HEK293 (cell line): ENCODE data around the gene MAGEC3.

Experiments
- CTCF ChIA-PET: fragments of 350-600 bp; formaldehyde crosslinking; extraction: SDS; loops from one replicate; lab custom pipeline; 2021; ENCODE audit warnings: antibody characterized with exemption; lab: Yijun Ruan, JAX
- POLR2A ChIA-PET: fragments of 300-600 bp; formaldehyde crosslinking; extraction: SDS; loops from one replicate; lab custom pipeline; 2020; ENCODE audit warnings: antibody characterized with exemption, inconsistent platforms; lab: Yijun Ruan, JAX
- H3K27ac ChIP-seq: fragments of 200-500 bp; sonication (Bioruptor generic); 2 replicates; pipeline ENCODE4 v1.5.1; 2014; ENCODE audit warnings: low read depth, low read length, control low read depth, inconsistent platforms; ENCODE audit errors: extremely low read depth
- H3K36me3 ChIP-seq, 2 experiments: fragments of 200-500 bp in 1 of 2; sonication (Bioruptor generic) in 1 of 2; 1 replicate in 1 of 2; 2 replicates in 1 of 2; pipeline ENCODE4 v1.5.1; 2014 to 2017; ENCODE audit warnings: inconsistent platforms in 2 of 2, low read length in 2 of 2; ENCODE audit not compliant: control insufficient read depth in 2 of 2, insufficient read depth in 1 of 2
- H3K4me1 ChIP-seq: fragments of 200-500 bp; sonication (Bioruptor generic); 2 replicates; pipeline ENCODE4 v1.5.1; 2014; ENCODE audit warnings: mild to moderate bottlenecking, low read length, inconsistent platforms; ENCODE audit not compliant: control insufficient read depth, insufficient read depth
- H3K4me3 ChIP-seq: 2 replicates; pipeline ENCODE4 v1.5.1; 2011; ENCODE audit warnings: low read depth, mild to moderate bottlenecking, control low read depth, low read length, moderate library complexity
- H3K9me3 ChIP-seq: fragments of 200-500 bp; sonication (Bioruptor generic); 2 replicates; pipeline ENCODE4 v1.5.1; 2014; ENCODE audit warnings: low read depth, low read length, inconsistent platforms; ENCODE audit not compliant: control insufficient read depth, insufficient read depth
- ATF2 ChIP-seq: fragments of 450-650 bp; formaldehyde crosslinking; IDR thresholded peaks from 2 replicates; pipeline ENCODE4 v1.5.1; 2016; ENCODE audit warnings: missing biosample characterization, missing genetic modification characterization, low read depth
- ZBTB10 ChIP-seq: fragments of 450-650 bp; formaldehyde crosslinking; IDR thresholded peaks from 2 replicates; pipeline ENCODE4 v1.5.1; 2016; ENCODE audit warnings: missing biosample characterization, missing genetic modification characterization
- ZNF138 ChIP-seq: fragments of 450-650 bp; formaldehyde crosslinking; IDR thresholded peaks from 2 replicates; pipeline ENCODE4 v1.5.1; 2016; ENCODE audit warnings: missing biosample characterization, missing genetic modification characterization, borderline replicate concordance
- ZNF155 ChIP-seq: fragments of 450-650 bp; formaldehyde crosslinking; IDR thresholded peaks from 2 replicates; pipeline ENCODE4 v1.5.1; 2016; ENCODE audit warnings: missing biosample characterization, missing genetic modification characterization
- ZNF26 ChIP-seq: fragments of 450-650 bp; formaldehyde crosslinking; IDR thresholded peaks from 2 replicates; pipeline ENCODE4 v1.5.1; 2016; ENCODE audit warnings: missing biosample characterization, missing genetic modification characterization
- ZNF280C ChIP-seq: fragments of 450-650 bp; formaldehyde crosslinking; IDR thresholded peaks from 2 replicates; pipeline ENCODE4 v1.5.1; 2016; ENCODE audit warnings: missing biosample characterization, missing genetic modification characterization
- ZNF404 ChIP-seq: fragments of 450-650 bp; formaldehyde crosslinking; IDR thresholded peaks from 2 replicates; pipeline ENCODE4 v1.5.1; 2017; ENCODE audit warnings: missing biosample characterization, missing genetic modification characterization
- ZNF560 ChIP-seq: fragments of 450-650 bp; formaldehyde crosslinking; IDR thresholded peaks from 2 replicates; pipeline ENCODE4 v1.5.1; 2017; ENCODE audit warnings: missing biosample characterization, missing genetic modification characterization, borderline replicate concordance
- ZNF600 ChIP-seq: fragments of 450-650 bp; formaldehyde crosslinking; IDR thresholded peaks from 2 replicates; pipeline ENCODE4 v1.5.1; 2016; ENCODE audit warnings: missing biosample characterization, missing genetic modification characterization
- ZNF624 ChIP-seq: fragments of 450-650 bp; formaldehyde crosslinking; IDR thresholded peaks from 2 replicates; pipeline ENCODE4 v1.5.1; 2017; ENCODE audit warnings: missing biosample characterization, missing genetic modification characterization
- ZNF768 ChIP-seq: fragments of 450-650 bp; formaldehyde crosslinking; IDR thresholded peaks from 2 replicates; pipeline ENCODE4 v1.5.1; 2018; ENCODE audit warnings: missing biosample characterization, mild to moderate bottlenecking, missing genetic modification characterization
- ZSCAN18 ChIP-seq: fragments of 450-650 bp; formaldehyde crosslinking; IDR thresholded peaks from 2 replicates; pipeline ENCODE4 v1.5.1; 2016; ENCODE audit warnings: missing biosample characterization, missing genetic modification characterization

The MAGEC3 gene

GRCh38 chrX:141832247-141832646, 5.9 kb upstream of the MAGEC3 start:
- no peaks in the 10 kb centered on the region for H3K4me1 ChIP-seq
- H3K4me3 ChIP-seq = no peak overlapping the region
- TF ChIP-seq ATF2 (tag by site-specific recombination) (peak; percentile 63; the same call in 1 of the 2 replicates), ZNF624 (no peak)
- no peaks in the 10 kb centered on the region for H3K36me3 ChIP-seq
- no peaks in the 10 kb centered on the region for H3K9me3 ChIP-seq
- ChIA-PET CTCF (no interaction called here), POLR2A (no interaction called here)
- no peak overlapping the region for H3K27ac ChIP-seq

GRCh38 chrX:141839856-141840255, 1.7 kb downstream of the MAGEC3 start:
- POLR2A ChIA-PET = no interaction called here

GRCh38 chrX:141857479-141857878, 19.4 kb downstream of the MAGEC3 start:
- H3K27ac ChIP-seq = no peak overlapping the region
- CTCF ChIA-PET = no interaction called here
- H3K4me3 ChIP-seq = no peak overlapping the region
- H3K9me3 ChIP-seq = no peaks in the 10 kb centered on the region
- POLR2A ChIA-PET = no interaction called here
- H3K36me3 ChIP-seq = no peaks in the 10 kb centered on the region
- no peak for TF ChIP-seq ZNF560 (tag by site-specific recombination)
- TF ChIP-seq ZBTB10 (tag by site-specific recombination) = no peak
- TF ChIP-seq ZNF768 (tag by site-specific recombination) = no peak
- TF ChIP-seq ZNF600 (tag by site-specific recombination) = no peak
- no peak for TF ChIP-seq ZNF280C
- no peaks in the 10 kb centered on the region for H3K4me1 ChIP-seq

More at GRCh38 chrX:141839856-141840255, 1.7 kb downstream of the MAGEC3 start:
- H3K9me3 ChIP-seq = no peaks in the 10 kb centered on the region; the same call in 1 of the 2 replicates
- CTCF ChIA-PET = no interaction called here
- TF ChIP-seq ZNF138 (tag by site-specific recombination) = no peak
- TF ChIP-seq ZNF155 (tag by site-specific recombination) = no peak
- no peak for TF ChIP-seq ZNF26 (tag by site-specific recombination)
- no peak for TF ChIP-seq ZNF404
- no peak for TF ChIP-seq ZSCAN18
- TF ChIP-seq, all 188 proteins: peak for 0
- Histone ChIP-seq H3K27ac (no peak overlapping the region), H3K4me3 (no peak overlapping the region), H3K36me3 (no peaks in the 10 kb centered on the region), H3K4me1 (no peaks in the 10 kb centered on the region)
